HEK293 (cell line): ENCODE data around the gene MARF1.
A peak's percentile ranks its signal among the peaks of the same experiment; 100 is the strongest.

Source experiments
- CTCF ChIA-PET: fragments of 350-600 bp; formaldehyde crosslinking; extraction: SDS; loops from one replicate; lab custom pipeline; 2021; ENCODE audit warnings: antibody characterized with exemption; lab: Yijun Ruan, JAX
- POLR2A ChIA-PET: fragments of 300-600 bp; formaldehyde crosslinking; extraction: SDS; loops from one replicate; lab custom pipeline; 2020; ENCODE audit warnings: antibody characterized with exemption, inconsistent platforms; lab: Yijun Ruan, JAX
- H3K27ac ChIP-seq: fragments of 200-500 bp; sonication (Bioruptor generic); 2 replicates; pipeline ENCODE4 v1.5.1; 2014; ENCODE audit warnings: low read depth, low read length, control low read depth, inconsistent platforms; ENCODE audit errors: extremely low read depth
- H3K36me3 ChIP-seq, 2 experiments: fragments of 200-500 bp in 1 of 2; sonication (Bioruptor generic) in 1 of 2; 1 replicate in 1 of 2; 2 replicates in 1 of 2; pipeline ENCODE4 v1.5.1; 2014 to 2017; ENCODE audit warnings: inconsistent platforms in 2 of 2, low read length in 2 of 2; ENCODE audit not compliant: control insufficient read depth in 2 of 2, insufficient read depth in 1 of 2
- H3K4me1 ChIP-seq: fragments of 200-500 bp; sonication (Bioruptor generic); 2 replicates; pipeline ENCODE4 v1.5.1; 2014; ENCODE audit warnings: mild to moderate bottlenecking, low read length, inconsistent platforms; ENCODE audit not compliant: control insufficient read depth, insufficient read depth
- H3K4me3 ChIP-seq: 2 replicates; pipeline ENCODE4 v1.5.1; 2011; ENCODE audit warnings: low read depth, mild to moderate bottlenecking, control low read depth, low read length, moderate library complexity
- H3K9me3 ChIP-seq: fragments of 200-500 bp; sonication (Bioruptor generic); 2 replicates; pipeline ENCODE4 v1.5.1; 2014; ENCODE audit warnings: low read depth, low read length, inconsistent platforms; ENCODE audit not compliant: control insufficient read depth, insufficient read depth
- EGR2 ChIP-seq: fragments of 450-650 bp; formaldehyde crosslinking; IDR thresholded peaks from 2 replicates; pipeline ENCODE4 v1.5.1; 2016; ENCODE audit warnings: low read depth, missing biosample characterization, missing genetic modification characterization
- HOXA7 ChIP-seq: sonication (generic); formaldehyde crosslinking; IDR thresholded peaks from 2 replicates; pipeline ENCODE4 v1.8.1; 2022; ENCODE audit warnings: missing genetic modification reagents, borderline replicate concordance
- HOXD13 ChIP-seq: sonication (generic); formaldehyde crosslinking; IDR thresholded peaks from 2 replicates; pipeline ENCODE4 v1.8.0; 2022; ENCODE audit warnings: missing genetic modification reagents, borderline replicate concordance
- IKZF3 ChIP-seq: fragments of 450-650 bp; IDR thresholded peaks from 2 replicates; pipeline ENCODE4 v1.5.0; 2018; ENCODE audit warnings: missing biosample characterization, mild to moderate bottlenecking, missing genetic modification characterization, moderate library complexity
- SCRT1 ChIP-seq: fragments of 450-650 bp; formaldehyde crosslinking; IDR thresholded peaks from 2 replicates; pipeline ENCODE4 v1.5.1; 2016; ENCODE audit warnings: missing biosample characterization, missing genetic modification characterization, borderline replicate concordance
- WT1 ChIP-seq: fragments of 450-650 bp; formaldehyde crosslinking; IDR thresholded peaks from 2 replicates; pipeline ENCODE4 v1.5.1; 2016; ENCODE audit warnings: missing biosample characterization, missing genetic modification characterization
- ZBTB21 ChIP-seq: fragments of 450-650 bp; formaldehyde crosslinking; IDR thresholded peaks from 2 replicates; pipeline ENCODE4 v1.5.1; 2017; ENCODE audit warnings: missing biosample characterization, missing genetic modification characterization
- ZBTB8A ChIP-seq: fragments of 450-650 bp; formaldehyde crosslinking; IDR thresholded peaks from 2 replicates; pipeline ENCODE4 v1.5.1; 2016; ENCODE audit warnings: missing biosample characterization, missing genetic modification characterization
- ZFHX2 ChIP-seq: fragments of 450-650 bp; formaldehyde crosslinking; conservative IDR thresholded peaks from 2 replicates; pipeline ENCODE4 v1.5.1; 2016; ENCODE audit warnings: missing biosample characterization, missing genetic modification characterization
- ZFP3 ChIP-seq: fragments of 450-650 bp; formaldehyde crosslinking; IDR thresholded peaks from 2 replicates; pipeline ENCODE4 v1.5.1; 2016; ENCODE audit warnings: low read depth, missing biosample characterization, missing genetic modification characterization
- ZNF211 ChIP-seq: fragments of 450-650 bp; formaldehyde crosslinking; IDR thresholded peaks from 2 replicates; pipeline ENCODE4 v1.5.1; 2016; ENCODE audit warnings: low read depth, missing biosample characterization, missing genetic modification characterization
- ZNF248 ChIP-seq: fragments of 450-650 bp; formaldehyde crosslinking; IDR thresholded peaks from 2 replicates; pipeline ENCODE4 v1.5.1; 2017; ENCODE audit warnings: missing biosample characterization, missing genetic modification characterization
- ZNF335 ChIP-seq: fragments of 450-650 bp; formaldehyde crosslinking; conservative IDR thresholded peaks from 2 replicates; pipeline ENCODE4 v1.5.1; 2016; ENCODE audit warnings: missing biosample characterization, missing genetic modification characterization
- ZNF394 ChIP-seq: fragments of 450-650 bp; formaldehyde crosslinking; IDR thresholded peaks from 2 replicates; pipeline ENCODE4 v1.5.1; 2016; ENCODE audit warnings: missing biosample characterization, missing genetic modification characterization, mild to moderate bottlenecking, moderate library complexity, borderline replicate concordance
- ZNF433 ChIP-seq: fragments of 450-650 bp; formaldehyde crosslinking; IDR thresholded peaks from 2 replicates; pipeline ENCODE4 v1.5.1; 2016; ENCODE audit warnings: missing biosample characterization, missing genetic modification characterization, low read depth
- ZNF514 ChIP-seq: fragments of 450-650 bp; formaldehyde crosslinking; IDR thresholded peaks from 2 replicates; pipeline ENCODE4 v1.5.1; 2016; ENCODE audit warnings: missing biosample characterization, missing genetic modification characterization
- ZNF585B ChIP-seq: fragments of 450-650 bp; formaldehyde crosslinking; IDR thresholded peaks from 2 replicates; pipeline ENCODE4 v1.5.1; 2016; ENCODE audit warnings: missing biosample characterization, missing genetic modification characterization
- ZNF623 ChIP-seq: fragments of 450-650 bp; formaldehyde crosslinking; IDR thresholded peaks from 2 replicates; pipeline ENCODE4 v1.5.1; 2016; ENCODE audit warnings: missing biosample characterization, missing genetic modification characterization
- ZNF626 ChIP-seq: fragments of 450-650 bp; sonication (Bioruptor Pico); formaldehyde crosslinking; IDR thresholded peaks from 2 replicates; pipeline ENCODE4 v1.5.1; 2018; ENCODE audit warnings: missing biosample characterization, missing genetic modification characterization, inconsistent platforms
- ZNF664 ChIP-seq: fragments of 450-650 bp; formaldehyde crosslinking; IDR thresholded peaks from 2 replicates; pipeline ENCODE4 v1.5.1; 2016; ENCODE audit warnings: missing biosample characterization, missing genetic modification characterization
- TF ChIP-seq, protein P1 (sequence below): fragments of 450-650 bp; IDR thresholded peaks from 2 replicates; pipeline ENCODE4 v1.5.1; 2018; ENCODE audit warnings: missing biosample characterization, mild to moderate bottlenecking, missing genetic modification characterization
- TF ChIP-seq, protein P2 (sequence below): fragments of 450-650 bp; formaldehyde crosslinking; IDR thresholded peaks from 2 replicates; pipeline ENCODE4 v1.5.1; 2016; ENCODE audit warnings: missing biosample characterization, missing genetic modification characterization
- TF ChIP-seq, protein P3 (sequence below): fragments of 450-650 bp; formaldehyde crosslinking; IDR thresholded peaks from 2 replicates; pipeline ENCODE4 v1.5.1; 2017; ENCODE audit warnings: missing biosample characterization, missing genetic modification characterization
- TF ChIP-seq, protein P4 (sequence below): fragments of 450-650 bp; formaldehyde crosslinking; IDR thresholded peaks from 2 replicates; pipeline ENCODE4 v1.5.1; 2016; ENCODE audit warnings: missing biosample characterization, missing genetic modification characterization, low read depth

MARF1 gene

DNA sequence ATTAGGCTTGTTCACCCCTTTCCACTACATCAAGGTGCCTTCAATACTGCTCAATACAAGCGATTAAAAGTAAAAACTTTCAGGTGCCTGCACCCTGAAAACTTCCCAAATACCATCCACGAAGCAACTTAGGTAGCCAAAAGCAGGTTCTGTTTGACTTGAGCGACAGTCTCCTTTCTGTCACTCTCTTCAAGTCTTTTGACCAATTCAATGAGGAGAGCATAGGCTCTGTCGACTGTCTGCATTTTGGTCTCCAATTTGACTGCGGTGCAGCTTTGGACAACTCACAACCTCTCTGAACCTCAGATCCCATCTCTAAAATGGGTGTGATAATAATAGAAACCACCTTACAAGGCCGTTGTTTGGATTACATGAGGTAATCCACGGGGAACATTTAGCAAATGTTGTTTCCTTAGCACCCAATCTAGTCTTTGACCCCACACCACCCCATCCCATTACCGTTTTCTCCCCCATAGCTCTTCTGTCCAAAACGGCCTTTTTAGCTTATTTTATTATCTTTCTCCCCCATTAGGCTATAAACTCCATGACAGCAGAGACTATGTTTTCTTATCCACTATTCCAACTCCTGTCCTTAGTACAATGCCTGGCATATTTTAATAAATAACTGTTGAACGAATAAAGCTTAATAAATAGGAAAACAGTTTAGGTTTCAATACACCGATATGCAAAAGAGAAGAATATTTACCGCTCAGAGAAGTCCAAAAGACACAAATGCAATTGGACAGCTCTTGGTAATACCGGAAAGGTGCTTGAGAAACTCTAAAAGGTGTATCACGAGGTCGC, 999 bp downstream of the MARF1 start (continued):
- 0 out of 2 replicates have a peak, but pooled peaks have one; percentile 11 for TF ChIP-seq ZNF623
- TF ChIP-seq IKZF3 (tag by site-specific recombination), result no peak
- no peak for TF ChIP-seq ZNF394 (tag by site-specific recombination)
- TF ChIP-seq ZNF248 (tag by site-specific recombination), result no peak
- peak; percentile 41 for TF ChIP-seq ZNF335 (tag by site-specific recombination)

DNA sequence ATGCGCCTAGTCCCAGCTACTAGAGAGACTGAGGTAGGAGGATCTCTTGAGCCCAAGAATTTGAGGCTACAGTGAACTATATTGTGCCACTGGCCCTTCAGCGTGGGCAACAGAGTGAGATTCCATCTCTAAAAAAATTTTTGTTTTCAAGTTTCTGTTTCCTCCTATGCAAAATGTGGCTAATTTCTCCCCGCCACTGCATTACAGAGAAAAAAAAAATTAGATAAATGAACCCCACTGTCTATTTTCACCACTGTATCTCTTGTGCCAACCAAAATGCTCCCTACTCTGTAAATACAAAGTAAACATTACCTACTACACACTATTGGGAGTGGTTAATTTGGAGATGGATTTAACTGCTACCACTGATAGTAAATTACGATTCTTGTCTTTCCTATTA, 2.0 kb downstream of the MARF1 start:
- Histone ChIP-seq H3K9me3 (no peaks in the 10 kb centered on the region), H3K27ac (no peak overlapping the region), H3K4me1 (peaks cover 15% of the 10 kb centered on the region), H3K36me3 (peaks cover 12 to 34% of the 10 kb centered on the region in 2 experiments; a peak in 2 of 3 replicates), H3K4me3 (no peak overlapping the region)
- POLR2A ChIA-PET, result no interaction called here
- TF ChIP-seq, protein P1, sequence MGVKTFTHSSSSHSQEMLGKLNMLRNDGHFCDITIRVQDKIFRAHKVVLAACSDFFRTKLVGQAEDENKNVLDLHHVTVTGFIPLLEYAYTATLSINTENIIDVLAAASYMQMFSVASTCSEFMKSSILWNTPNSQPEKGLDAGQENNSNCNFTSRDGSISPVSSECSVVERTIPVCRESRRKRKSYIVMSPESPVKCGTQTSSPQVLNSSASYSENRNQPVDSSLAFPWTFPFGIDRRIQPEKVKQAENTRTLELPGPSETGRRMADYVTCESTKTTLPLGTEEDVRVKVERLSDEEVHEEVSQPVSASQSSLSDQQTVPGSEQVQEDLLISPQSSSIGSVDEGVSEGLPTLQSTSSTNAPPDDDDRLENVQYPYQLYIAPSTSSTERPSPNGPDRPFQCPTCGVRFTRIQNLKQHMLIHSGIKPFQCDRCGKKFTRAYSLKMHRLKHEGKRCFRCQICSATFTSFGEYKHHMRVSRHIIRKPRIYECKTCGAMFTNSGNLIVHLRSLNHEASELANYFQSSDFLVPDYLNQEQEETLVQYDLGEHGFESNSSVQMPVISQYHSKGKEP (tag by site-specific recombination), result no peak
- TF ChIP-seq, protein P2, sequence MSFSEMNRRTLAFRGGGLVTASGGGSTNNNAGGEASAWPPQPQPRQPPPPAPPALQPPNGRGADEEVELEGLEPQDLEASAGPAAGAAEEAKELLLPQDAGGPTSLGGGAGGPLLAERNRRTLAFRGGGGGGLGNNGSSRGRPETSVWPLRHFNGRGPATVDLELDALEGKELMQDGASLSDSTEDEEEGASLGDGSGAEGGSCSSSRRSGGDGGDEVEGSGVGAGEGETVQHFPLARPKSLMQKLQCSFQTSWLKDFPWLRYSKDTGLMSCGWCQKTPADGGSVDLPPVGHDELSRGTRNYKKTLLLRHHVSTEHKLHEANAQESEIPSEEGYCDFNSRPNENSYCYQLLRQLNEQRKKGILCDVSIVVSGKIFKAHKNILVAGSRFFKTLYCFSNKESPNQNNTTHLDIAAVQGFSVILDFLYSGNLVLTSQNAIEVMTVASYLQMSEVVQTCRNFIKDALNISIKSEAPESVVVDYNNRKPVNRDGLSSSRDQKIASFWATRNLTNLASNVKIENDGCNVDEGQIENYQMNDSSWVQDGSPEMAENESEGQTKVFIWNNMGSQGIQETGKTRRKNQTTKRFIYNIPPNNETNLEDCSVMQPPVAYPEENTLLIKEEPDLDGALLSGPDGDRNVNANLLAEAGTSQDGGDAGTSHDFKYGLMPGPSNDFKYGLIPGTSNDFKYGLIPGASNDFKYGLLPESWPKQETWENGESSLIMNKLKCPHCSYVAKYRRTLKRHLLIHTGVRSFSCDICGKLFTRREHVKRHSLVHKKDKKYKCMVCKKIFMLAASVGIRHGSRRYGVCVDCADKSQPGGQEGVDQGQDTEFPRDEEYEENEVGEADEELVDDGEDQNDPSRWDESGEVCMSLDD, result no peak
- TF ChIP-seq ZBTB21, result no peak
- TF ChIP-seq ZBTB8A, result no peak
- TF ChIP-seq ZNF248 (tag by site-specific recombination), result no peak
- TF ChIP-seq ZNF626 (tag by site-specific recombination), result no peak
- no peak for TF ChIP-seq ZFP3 (tag by site-specific recombination)
- TF ChIP-seq HOXA7 (CRISPR knock-in tag), result no peak
- no peak for TF ChIP-seq WT1 (tag by site-specific recombination)
- TF ChIP-seq ZNF514 (tag by site-specific recombination), result no peak
- TF ChIP-seq ZNF664 (tag by site-specific recombination), result no peak
- TF ChIP-seq ZFHX2 (tag by site-specific recombination), result no peak
- TF ChIP-seq, protein P3, sequence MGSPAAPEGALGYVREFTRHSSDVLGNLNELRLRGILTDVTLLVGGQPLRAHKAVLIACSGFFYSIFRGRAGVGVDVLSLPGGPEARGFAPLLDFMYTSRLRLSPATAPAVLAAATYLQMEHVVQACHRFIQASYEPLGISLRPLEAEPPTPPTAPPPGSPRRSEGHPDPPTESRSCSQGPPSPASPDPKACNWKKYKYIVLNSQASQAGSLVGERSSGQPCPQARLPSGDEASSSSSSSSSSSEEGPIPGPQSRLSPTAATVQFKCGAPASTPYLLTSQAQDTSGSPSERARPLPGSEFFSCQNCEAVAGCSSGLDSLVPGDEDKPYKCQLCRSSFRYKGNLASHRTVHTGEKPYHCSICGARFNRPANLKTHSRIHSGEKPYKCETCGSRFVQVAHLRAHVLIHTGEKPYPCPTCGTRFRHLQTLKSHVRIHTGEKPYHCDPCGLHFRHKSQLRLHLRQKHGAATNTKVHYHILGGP (tag by site-specific recombination), result no peak
- no peak for TF ChIP-seq ZNF211 (tag by site-specific recombination)
- no peak for TF ChIP-seq ZNF433 (tag by site-specific recombination)
- TF ChIP-seq ZNF585B (tag by site-specific recombination), result no peak
- TF ChIP-seq EGR2 (tag by site-specific recombination), result no peak
- no peak for TF ChIP-seq SCRT1
- no peak for TF ChIP-seq HOXD13 (CRISPR knock-in tag)
- TF ChIP-seq, protein P4, sequence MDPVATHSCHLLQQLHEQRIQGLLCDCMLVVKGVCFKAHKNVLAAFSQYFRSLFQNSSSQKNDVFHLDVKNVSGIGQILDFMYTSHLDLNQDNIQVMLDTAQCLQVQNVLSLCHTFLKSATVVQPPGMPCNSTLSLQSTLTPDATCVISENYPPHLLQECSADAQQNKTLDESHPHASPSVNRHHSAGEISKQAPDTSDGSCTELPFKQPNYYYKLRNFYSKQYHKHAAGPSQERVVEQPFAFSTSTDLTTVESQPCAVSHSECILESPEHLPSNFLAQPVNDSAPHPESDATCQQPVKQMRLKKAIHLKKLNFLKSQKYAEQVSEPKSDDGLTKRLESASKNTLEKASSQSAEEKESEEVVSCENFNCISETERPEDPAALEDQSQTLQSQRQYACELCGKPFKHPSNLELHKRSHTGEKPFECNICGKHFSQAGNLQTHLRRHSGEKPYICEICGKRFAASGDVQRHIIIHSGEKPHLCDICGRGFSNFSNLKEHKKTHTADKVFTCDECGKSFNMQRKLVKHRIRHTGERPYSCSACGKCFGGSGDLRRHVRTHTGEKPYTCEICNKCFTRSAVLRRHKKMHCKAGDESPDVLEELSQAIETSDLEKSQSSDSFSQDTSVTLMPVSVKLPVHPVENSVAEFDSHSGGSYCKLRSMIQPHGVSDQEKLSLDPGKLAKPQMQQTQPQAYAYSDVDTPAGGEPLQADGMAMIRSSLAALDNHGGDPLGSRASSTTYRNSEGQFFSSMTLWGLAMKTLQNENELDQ, result no peak
- CTCF ChIA-PET, result interaction anchor here (1.6 kb wide), 1 partner anchor 63 kb away, joined by 6 read pairs; no protein-coding TSS in a partner anchor
